IMR-90 (cell line): Measurements from ENCODE around the gene CLDN9. TPM values are rescaled to one million over a fixed set of nuclear protein-coding genes. Genes with fewer than 3 reads are reported as not detected.

ENCODE experiments used
- ATAC-seq: fragments of 200-7000 bp; cut with Tn5 transposase; 2 replicates; pipeline ENCODE4 v1.9.1; 2020; ENCODE audit warnings: low read depth, mild to moderate bottlenecking, moderate library complexity
- BruUV-seq: library from RNA; stranded (reverse); fragments of 400-500 nt; replicated peaks from 2 replicates; lab custom pipeline; 2021; lab: Mats Ljungman, UMichigan
- CTCF ChIA-PET: fragments of 300-600 bp; formaldehyde crosslinking; extraction: SDS; loops from one replicate; lab custom pipeline; 2021; ENCODE audit warnings: antibody characterized with exemption; lab: Yijun Ruan, JAX
- POLR2A ChIA-PET: fragments of 300-600 bp; sonication (Branson Sonifier 250); formaldehyde crosslinking; loops from one replicate; lab custom pipeline; 2022; ENCODE audit warnings: antibody characterized with exemption; ENCODE audit not compliant: unreplicated experiment; lab: Charles Lee
- DNase-seq: peaks from one replicate; pipeline ENCODE4 v3.0.0; 2013
- H2AFZ ChIP-seq: replicated peaks from 2 replicates; pipeline ENCODE3; 2013; ENCODE audit warnings: low read length, mild to moderate bottlenecking; ENCODE audit not compliant: poor library complexity
- H2AK5ac ChIP-seq: 2 replicates; pipeline ENCODE4 v1.6.1; 2013; ENCODE audit warnings: low read depth, low read length, inconsistent platforms
- H2AK9ac ChIP-seq: replicated peaks from 2 replicates; pipeline ENCODE3; 2013; ENCODE audit warnings: mild to moderate bottlenecking, low read depth, low read length, moderate library complexity; ENCODE audit not compliant: poor library complexity
- H2BK120ac ChIP-seq: 2 replicates; pipeline ENCODE4 v1.6.1; 2013; ENCODE audit warnings: low read depth, low read length, inconsistent platforms
- H2BK15ac ChIP-seq: 3 replicates; pipeline ENCODE4 v1.6.1; 2013; ENCODE audit warnings: low read depth, low read length, inconsistent platforms
- H2BK20ac ChIP-seq: 2 replicates; pipeline ENCODE4 v1.6.1; 2013; ENCODE audit warnings: low read depth, mild to moderate bottlenecking, inconsistent platforms, low read length, moderate library complexity
- H2BK5ac ChIP-seq: 2 replicates; pipeline ENCODE4 v1.6.1; 2013; ENCODE audit warnings: mild to moderate bottlenecking, low read depth, low read length, inconsistent platforms; ENCODE audit not compliant: poor library complexity, severe bottlenecking
- H3K14ac ChIP-seq: replicated peaks from 2 replicates; pipeline ENCODE4 v1.6.1; 2013; ENCODE audit warnings: low read depth, low read length, inconsistent platforms
- H3K18ac ChIP-seq: 2 replicates; pipeline ENCODE4 v1.6.1; 2013; ENCODE audit warnings: low read depth, low read length, control low read depth
- H3K23ac ChIP-seq: 2 replicates; pipeline ENCODE4 v1.6.1; 2013; ENCODE audit warnings: low read depth, low read length, inconsistent platforms
- H3K27ac ChIP-seq: 2 replicates; pipeline ENCODE4 v1.5.1; 2013; ENCODE audit warnings: mild to moderate bottlenecking, control low read depth, low read length; ENCODE audit not compliant: insufficient read depth
- H3K27me3 ChIP-seq: 2 replicates; pipeline ENCODE4 v1.6.1; 2013; ENCODE audit warnings: low read length; ENCODE audit not compliant: control insufficient read depth, insufficient read depth
- H3K36me3 ChIP-seq: 2 replicates; pipeline ENCODE4 v1.6.1; 2013; ENCODE audit warnings: low read length, mixed read lengths; ENCODE audit not compliant: control insufficient read depth, insufficient read depth
- H3K4ac ChIP-seq: 2 replicates; pipeline ENCODE4 v1.6.1; 2013; ENCODE audit warnings: low read depth, low read length, inconsistent platforms
- H3K4me1 ChIP-seq: 2 replicates; pipeline ENCODE4 v1.6.1; 2013; ENCODE audit warnings: low read length, mixed read lengths; ENCODE audit not compliant: control insufficient read depth, insufficient read depth
- H3K4me2 ChIP-seq: 2 replicates; pipeline ENCODE4 v1.6.1; 2013; ENCODE audit warnings: low read depth, mild to moderate bottlenecking, control low read depth, low read length, moderate library complexity
- H3K4me3 ChIP-seq: 2 replicates; pipeline ENCODE4 v1.5.1; 2013; ENCODE audit warnings: low read depth, mild to moderate bottlenecking, control low read depth, low read length, moderate library complexity; ENCODE audit not compliant: insufficient read depth
- H3K56ac ChIP-seq: 2 replicates; pipeline ENCODE4 v1.6.1; 2013; ENCODE audit warnings: low read length, inconsistent platforms; ENCODE audit not compliant: insufficient read depth; ENCODE audit errors: extremely low read depth
- H3K79me1 ChIP-seq, 2 experiments: 2 replicates each; pipeline ENCODE4 v1.6.1; 2013; ENCODE audit warnings: low read length in 2 of 2, inconsistent platforms in 1 of 2, low read depth in 1 of 2
- H3K9ac ChIP-seq: 2 replicates; pipeline ENCODE4 v1.6.1; 2013; ENCODE audit warnings: low read depth, low read length, control low read depth
- H3K9me1 ChIP-seq: 2 replicates; pipeline ENCODE4 v1.6.1; 2013; ENCODE audit warnings: low read length, inconsistent platforms; ENCODE audit not compliant: insufficient read depth
- H3K9me3 ChIP-seq: 2 replicates; pipeline ENCODE4 v1.6.1; 2013; ENCODE audit warnings: low read length; ENCODE audit not compliant: control insufficient read depth, insufficient read depth
- H4K20me1 ChIP-seq: 2 replicates; pipeline ENCODE4 v1.6.1; 2013; ENCODE audit warnings: low read length, inconsistent platforms; ENCODE audit not compliant: insufficient read depth
- H4K5ac ChIP-seq: 2 replicates; pipeline ENCODE4 v1.6.1; 2013; ENCODE audit warnings: mild to moderate bottlenecking, low read depth, low read length, control low read depth
- H4K8ac ChIP-seq, 2 experiments: 2 replicates each; pipeline ENCODE4 v1.6.1; 2013; ENCODE audit warnings: low read depth in 2 of 2, low read length in 2 of 2, control low read depth in 1 of 2, inconsistent platforms in 1 of 2
- H4K91ac ChIP-seq: 2 replicates; pipeline ENCODE4 v1.6.1; 2013; ENCODE audit warnings: low read depth, low read length, inconsistent platforms; ENCODE audit not compliant: insufficient read depth
- POLR2A ChIP-seq: IDR thresholded peaks from 2 replicates; pipeline ENCODE4 v1.6.1; 2012; ENCODE audit warnings: mild to moderate bottlenecking, low read depth, low read length
- WGBS, 2 experiments: methylation state at CpG; one replicate each; pipeline versions ENCODE4 v1.1.5 to v1.1.7; 2013; ENCODE audit warnings: missing lambda C conversion rate in 2 of 2; ENCODE audit not compliant: insufficient read length in 1 of 2; ENCODE audit errors: extremely low coverage in 2 of 2; 5-methylcytosine and 5-hydroxymethylcytosine counted together
- dilution Hi-C: fragments of 300-500 bp; cut with HindIII; formaldehyde crosslinking; loops from one replicate; pipeline ENCODE4 v1.14.3; 2018; ENCODE audit warnings: low sequenced_read_pairs; ENCODE audit not compliant: unreplicated experiment
- in situ Hi-C: fragments of 300-500 bp; cut with MboI; formaldehyde crosslinking; loops from 3 replicates; pipeline ENCODE4 v1.14.3; 2019; ENCODE audit warnings: low sequenced_read_pairs, inconsistent platforms, mixed read lengths
- intact Hi-C: fragments of 100-400 bp; cut with micrococcal nuclease; formaldehyde crosslinking; loops from 2 replicates; pipeline ENCODE4 v1.10.0; 2022
- polyA plus RNA-seq, 3 experiments: library from polyadenylated mRNA; depleted of rRNA; stranded (reverse); fragments of >200 nt; gene quantifications; 2 replicates each; pipeline ENCODE4 v1.2.3, GENCODE V29; 2012; ENCODE audit warnings: low replicate concordance in 1 of 3
- total RNA-seq: library from RNA; depleted of rRNA; stranded (reverse); fragments of >200 nt; gene quantifications from 2 replicates; pipeline ENCODE4 v1.2.3, GENCODE V29; 2012
- TF ChIP-seq, protein P1 (sequence below): fragments of 150-350 bp; IDR thresholded peaks from 2 replicates; pipeline ENCODE4 v1.6.1; 2017; ENCODE audit warnings: mild to moderate bottlenecking, antibody characterized with exemption, low read length, low read depth

Gene CLDN9
- total and polyA plus RNA-seq, 2 of the 4 experiments (the other 2 are of a cell fraction), result 0.05 TPM; not detected in 1

DNA sequence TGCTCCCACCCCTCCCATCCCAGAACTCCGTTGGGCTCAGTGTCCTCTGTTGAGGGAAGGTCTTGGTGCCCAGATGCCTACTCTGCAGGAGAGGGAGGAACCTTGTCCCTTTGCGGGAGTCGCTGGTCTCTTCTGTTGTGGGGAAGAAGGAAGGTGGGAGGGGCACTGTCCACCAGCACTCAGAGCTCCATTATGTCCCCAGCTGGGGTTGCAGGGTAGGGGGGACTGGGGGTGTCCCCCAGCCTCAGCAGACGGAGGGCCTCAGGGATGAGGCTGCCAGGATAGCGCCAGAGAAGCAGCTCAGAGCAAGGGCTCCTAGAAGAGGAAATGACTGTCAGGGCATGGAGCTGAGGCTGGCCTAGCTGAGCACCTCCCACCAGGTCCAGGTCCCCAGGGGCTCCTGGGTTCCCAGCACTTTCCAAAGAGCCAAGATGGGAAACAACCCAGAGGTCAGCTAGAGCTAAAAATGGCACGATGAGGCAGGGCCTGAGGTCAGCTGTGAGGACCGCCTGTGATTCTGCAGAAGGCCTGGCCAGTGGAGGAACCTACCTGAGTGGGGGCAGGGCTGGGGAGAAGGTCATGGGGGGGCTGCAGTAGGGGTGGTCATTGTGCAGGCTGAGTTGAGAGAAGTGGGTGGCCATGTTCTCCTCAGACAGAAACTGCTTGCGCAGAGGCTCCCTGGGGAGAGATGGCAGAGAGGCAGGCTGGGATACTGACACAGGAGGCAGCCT lies 10.1 kb downstream of the CLDN9 start:
- Histone ChIP-seq H2BK5ac (peak overlapping the region; percentile 99), H3K4ac (peak overlapping the region; percentile 99), H3K4me2 (peak overlapping the region; percentile 95), H2AFZ (peak overlapping the region; percentile 16), H3K23ac (peak overlapping the region; percentile 99), H3K4me3 (peak overlapping the region; percentile 57), H3K27ac (peak overlapping the region; percentile 100), H4K5ac (peak overlapping the region; percentile 90), H4K91ac (peak overlapping the region; percentile 99), H3K9ac (peak overlapping the region; percentile 99), H3K36me3 (peaks cover 22% of the 10 kb centered on the region), H3K9me1 (no peaks in the 10 kb centered on the region), H3K56ac (peak overlapping the region; percentile 100), H3K79me1 (peaks cover 0 to 27% of the 10 kb centered on the region in 2 experiments; a peak in 2 of 4 replicates), H3K18ac (peak overlapping the region; percentile 96), H3K9me3 (no peaks in the 10 kb centered on the region), H2BK15ac (peak overlapping the region; percentile 87; the same call in 2 of the 3 replicates), H3K4me1 (peaks cover 11% of the 10 kb centered on the region), H3K14ac (peak overlapping the region; percentile 97), H4K8ac (peak overlapping the region; percentile 98), H3K27me3 (no peaks in the 10 kb centered on the region), H2AK5ac (peak overlapping the region; percentile 99), H2AK9ac (peak overlapping the region; percentile 93), H4K20me1 (peaks cover 33% of the 10 kb centered on the region), H2BK120ac (peak overlapping the region; percentile 93), H2BK20ac (peak overlapping the region; percentile 53)
- intact Hi-C loops (loop anchor here (1.0 kb wide), 1 partner anchor 40 kb away; no protein-coding TSS in a partner anchor), dilution Hi-C loops (no loop called here), in situ Hi-C loops (no loop called here)
- POLR2A ChIA-PET, result interaction anchor here (0.5 to 2.0 kb wide), 5 partner anchors 9 to 110 kb away, joined by 3 to 7 read pairs (median 3); partner anchors contain the start of gene CLDN9
- peak; percentile 3; the same call in 1 of the 2 replicates for TF ChIP-seq POLR2A
- TF ChIP-seq, protein P1, sequence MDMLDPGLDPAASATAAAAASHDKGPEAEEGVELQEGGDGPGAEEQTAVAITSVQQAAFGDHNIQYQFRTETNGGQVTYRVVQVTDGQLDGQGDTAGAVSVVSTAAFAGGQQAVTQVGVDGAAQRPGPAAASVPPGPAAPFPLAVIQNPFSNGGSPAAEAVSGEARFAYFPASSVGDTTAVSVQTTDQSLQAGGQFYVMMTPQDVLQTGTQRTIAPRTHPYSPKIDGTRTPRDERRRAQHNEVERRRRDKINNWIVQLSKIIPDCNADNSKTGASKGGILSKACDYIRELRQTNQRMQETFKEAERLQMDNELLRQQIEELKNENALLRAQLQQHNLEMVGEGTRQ, result no peak
- CTCF ChIA-PET, result interaction anchor here (0.9 to 2.7 kb wide), 3 partner anchors 8 to 107 kb away, joined by 3 to 12 read pairs (median 6); no protein-coding TSS in a partner anchor
- DNase-seq (peak; percentile 20), ATAC-seq (no peak)
- 0% methylated on average over 1 of the region's 8 CpGs; no CpG with 5 or more reads in 1 of the 2 experiments for WGBS, 2 experiments
- BruUV-seq, result no TSS peak
